Measurements from ENCODE around the gene C14orf180. TPM values are rescaled to one million over a fixed set of nuclear protein-coding genes. Genes with fewer than 3 reads are reported as not detected.

The C14orf180 gene
- total RNA-seq, 1 donor = not detected

DNA sequence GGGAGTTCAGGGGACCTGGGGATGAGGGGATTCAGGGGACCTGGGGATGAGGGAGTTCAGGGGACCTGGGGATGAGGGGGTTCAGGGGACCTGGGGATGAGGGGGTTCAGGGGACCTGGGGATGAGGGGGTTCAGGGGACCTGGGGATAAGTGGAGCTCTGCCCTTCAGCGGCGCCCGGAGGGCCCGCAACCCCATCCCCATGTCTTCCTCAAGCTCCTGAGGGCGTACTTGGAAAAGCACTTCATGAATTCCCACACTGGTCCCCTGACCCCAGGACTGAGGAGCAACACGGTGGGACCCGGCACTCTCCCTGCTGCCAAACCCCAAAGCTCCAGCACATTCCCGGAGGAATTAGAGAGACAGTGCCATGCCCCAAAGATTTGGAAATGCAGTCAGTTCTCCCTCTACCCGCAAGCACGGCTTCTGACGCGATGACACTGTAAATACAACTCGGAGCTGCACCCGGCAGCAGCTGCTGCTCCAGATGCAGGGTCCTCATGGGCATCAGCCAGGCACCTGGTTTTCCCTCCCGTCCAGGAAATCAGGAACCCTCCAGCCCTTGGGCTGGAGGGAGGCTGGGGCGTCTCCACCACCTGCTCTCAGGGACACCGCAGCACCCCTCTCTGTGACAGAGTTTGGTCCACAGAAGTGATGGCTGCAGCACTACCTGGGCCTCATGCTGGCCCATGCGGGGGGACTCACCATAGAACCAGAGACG, 32.8 kb upstream of the C14orf180 start:
- no peak overlapping the region for H3K4me3 ChIP-seq (ENCODE audit: low read depth, low read length)
- TF ChIP-seq, protein P1, sequence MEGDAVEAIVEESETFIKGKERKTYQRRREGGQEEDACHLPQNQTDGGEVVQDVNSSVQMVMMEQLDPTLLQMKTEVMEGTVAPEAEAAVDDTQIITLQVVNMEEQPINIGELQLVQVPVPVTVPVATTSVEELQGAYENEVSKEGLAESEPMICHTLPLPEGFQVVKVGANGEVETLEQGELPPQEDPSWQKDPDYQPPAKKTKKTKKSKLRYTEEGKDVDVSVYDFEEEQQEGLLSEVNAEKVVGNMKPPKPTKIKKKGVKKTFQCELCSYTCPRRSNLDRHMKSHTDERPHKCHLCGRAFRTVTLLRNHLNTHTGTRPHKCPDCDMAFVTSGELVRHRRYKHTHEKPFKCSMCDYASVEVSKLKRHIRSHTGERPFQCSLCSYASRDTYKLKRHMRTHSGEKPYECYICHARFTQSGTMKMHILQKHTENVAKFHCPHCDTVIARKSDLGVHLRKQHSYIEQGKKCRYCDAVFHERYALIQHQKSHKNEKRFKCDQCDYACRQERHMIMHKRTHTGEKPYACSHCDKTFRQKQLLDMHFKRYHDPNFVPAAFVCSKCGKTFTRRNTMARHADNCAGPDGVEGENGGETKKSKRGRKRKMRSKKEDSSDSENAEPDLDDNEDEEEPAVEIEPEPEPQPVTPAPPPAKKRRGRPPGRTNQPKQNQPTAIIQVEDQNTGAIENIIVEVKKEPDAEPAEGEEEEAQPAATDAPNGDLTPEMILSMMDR (IDR thresholded peaks at IDR 0.05; ENCODE audit: insufficient read depth, low read length) = no peak
- no peak for DNase-seq (ENCODE audit: low read depth)

DNA sequence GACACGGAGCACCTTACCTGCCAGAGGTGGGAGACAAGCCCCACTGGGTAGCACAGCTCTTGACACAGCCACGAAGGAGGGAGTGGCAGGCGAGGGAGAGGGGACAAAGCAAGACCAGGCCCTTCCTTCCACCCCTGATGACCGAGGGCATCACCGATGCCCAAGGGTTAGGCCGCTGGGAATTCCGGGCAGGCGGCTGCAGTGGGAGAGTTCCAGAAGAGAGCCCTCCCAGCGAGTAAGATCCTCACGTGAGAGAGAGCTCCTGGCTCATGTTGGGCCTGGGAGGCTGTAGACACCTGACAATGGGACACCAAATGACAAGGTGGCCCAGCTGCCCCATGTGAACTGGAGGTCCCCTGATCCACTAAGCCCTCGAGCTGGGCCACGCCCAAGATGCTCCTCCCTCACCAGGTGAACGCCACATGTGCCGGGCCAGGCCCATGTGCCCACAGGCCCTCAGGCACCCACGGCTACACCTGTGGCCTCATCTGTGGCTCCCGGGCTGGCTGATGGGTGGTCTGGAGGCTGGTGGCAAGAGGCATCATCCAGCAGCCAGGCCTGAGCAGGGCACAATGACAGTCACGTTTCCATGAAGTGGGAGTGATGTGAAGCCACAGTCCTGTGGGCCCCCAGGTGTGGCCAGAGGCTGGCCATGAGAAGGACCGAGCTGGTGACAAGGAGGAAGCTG, 32.1 kb upstream of the C14orf180 start:
- DNase-seq (ENCODE audit: low read depth) = no peak
- TF ChIP-seq, protein P1 (IDR thresholded peaks at IDR 0.05; ENCODE audit: insufficient read depth, low read length) = no peak
- no peak overlapping the region for H3K4me3 ChIP-seq (ENCODE audit: low read depth, low read length)

DNA sequence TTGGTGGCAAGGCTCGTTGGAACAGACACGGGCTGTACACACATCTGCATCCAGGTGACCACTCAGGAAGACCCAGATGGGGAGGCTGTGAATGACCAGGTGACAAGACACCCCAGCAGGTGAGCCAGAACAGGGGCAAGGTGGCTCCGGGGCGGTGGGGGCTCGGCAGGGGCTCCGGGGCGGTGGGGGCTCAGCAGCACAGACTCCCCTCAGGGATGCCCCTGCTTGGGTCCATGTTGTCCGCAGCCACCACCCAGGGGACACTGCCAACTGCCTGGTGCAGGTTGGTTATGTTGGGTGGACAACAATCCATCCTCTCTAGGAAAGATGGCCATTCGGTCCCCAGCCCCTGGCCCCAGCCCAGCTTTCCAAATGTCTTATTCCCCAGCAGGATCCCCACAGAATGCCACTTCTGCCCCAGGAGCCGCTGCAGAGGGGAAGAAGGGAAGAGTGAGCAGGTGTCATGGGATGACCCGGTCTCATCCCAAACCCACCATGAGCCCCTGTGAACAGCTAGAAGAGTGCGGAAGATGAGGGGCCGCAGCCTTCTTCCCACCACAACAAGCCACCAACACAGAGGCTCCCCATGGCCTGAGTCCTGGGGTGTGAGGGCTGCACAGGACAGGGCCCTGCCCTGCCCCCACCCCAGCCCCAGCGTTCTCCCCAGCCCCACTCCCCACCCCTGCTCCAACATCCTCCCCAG, 31.4 kb upstream of the C14orf180 start:
- no peak overlapping the region for H3K4me3 ChIP-seq (ENCODE audit: low read depth, low read length)
- DNase-seq (ENCODE audit: low read depth) = no peak
- TF ChIP-seq, protein P1 (IDR thresholded peaks at IDR 0.05; ENCODE audit: insufficient read depth, low read length) = no peak

DNA sequence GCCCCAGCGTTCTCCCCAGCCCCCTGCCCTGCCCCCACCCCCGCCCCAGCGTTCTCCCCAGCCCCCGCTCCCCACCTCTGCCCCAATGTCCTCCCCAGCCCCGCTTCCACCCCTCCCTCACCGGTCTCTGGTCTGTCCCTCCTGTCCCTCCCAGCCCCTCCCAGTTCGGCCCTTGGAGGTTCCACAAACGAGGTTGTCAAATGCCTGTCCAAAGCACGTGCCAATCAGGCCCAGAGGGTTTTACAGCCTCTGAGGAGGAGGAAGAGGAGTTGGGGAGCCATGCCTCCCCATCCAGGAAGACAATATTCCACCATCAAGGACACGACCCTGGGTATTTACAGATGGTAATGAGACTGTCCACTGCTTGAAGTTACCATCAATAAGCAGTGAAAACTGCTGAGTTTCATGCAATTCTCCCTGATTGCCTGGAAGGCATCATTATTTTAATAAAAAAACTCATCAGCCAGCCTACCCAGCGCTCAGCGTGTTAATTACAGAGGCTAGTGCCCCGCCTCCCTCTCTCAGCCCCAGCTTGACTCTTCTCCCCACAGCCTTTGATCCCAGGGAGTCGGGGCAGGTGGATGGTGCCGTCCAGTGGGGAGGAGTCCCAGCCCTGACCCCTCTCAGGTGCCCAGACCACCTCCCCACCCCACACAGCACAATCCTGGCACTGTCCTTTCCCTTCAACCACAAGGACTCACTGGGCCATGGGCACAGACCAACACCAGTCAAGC, 30.6 kb upstream of the C14orf180 start:
- TF ChIP-seq, protein P1 (IDR thresholded peaks at IDR 0.05; ENCODE audit: insufficient read depth, low read length) = no peak
- no peak overlapping the region for H3K4me3 ChIP-seq (ENCODE audit: low read depth, low read length)
- no peak for DNase-seq (ENCODE audit: low read depth)

DNA sequence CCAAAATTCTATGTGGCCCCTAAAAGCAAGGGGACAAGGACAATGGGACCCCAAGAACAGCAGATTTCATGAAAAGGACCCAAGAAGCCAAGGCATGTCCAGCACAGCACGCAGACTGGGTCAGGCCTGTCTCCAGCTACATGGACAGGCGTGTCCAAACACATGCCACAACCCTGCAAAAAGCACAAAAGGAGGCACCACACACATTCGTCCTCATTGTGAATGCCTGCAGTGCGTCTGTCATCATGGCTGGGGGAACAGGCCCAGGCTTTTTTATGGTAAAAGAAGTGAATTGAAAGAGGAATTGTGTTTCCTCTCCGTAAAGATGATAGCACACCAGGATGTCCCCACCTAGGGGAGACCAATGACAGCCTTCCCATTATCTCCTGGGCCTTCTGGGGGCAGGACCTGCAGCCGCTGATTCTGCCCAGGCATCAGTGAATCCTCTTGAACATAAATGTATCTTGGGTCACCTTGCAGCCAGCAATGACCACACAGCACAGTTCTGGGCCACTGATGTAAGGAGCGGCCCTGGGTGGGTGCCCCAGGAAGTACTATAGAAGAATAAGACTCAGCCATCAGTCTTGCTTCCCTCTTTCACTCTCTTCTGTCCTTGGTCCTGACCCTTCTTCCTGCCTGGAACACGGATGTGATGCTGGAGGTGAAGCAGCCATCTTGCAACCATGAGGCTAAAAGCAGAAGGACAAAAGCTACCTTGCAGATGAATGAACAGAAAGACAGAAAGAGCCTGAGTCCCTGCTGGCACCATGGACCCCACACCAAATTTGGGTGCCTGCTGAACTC, 29.8 kb upstream of the C14orf180 start:
- TF ChIP-seq, protein P1 (IDR thresholded peaks at IDR 0.05; ENCODE audit: insufficient read depth, low read length) = no peak
- H3K4me3 ChIP-seq (ENCODE audit: low read depth, low read length) = no peak overlapping the region
- no peak for DNase-seq (ENCODE audit: low read depth)
